Gastrocnemius medialis (tissue), 4 donors: Measurements from ENCODE around the gene FBXO24.

Experiments
- CTCF ChIP-seq, 5 experiments: fragments of 450-650 bp in 3 of 5; fragments of 200-600 bp in 2 of 5; sonication (generic) in 2 of 5; IDR thresholded peaks in 4 of 5; conservative IDR thresholded peaks in 1 of 5; 1 replicate in 4 of 5; 2 replicates in 1 of 5; pipeline ENCODE4 v1.5.1; 2016 to 2019; ENCODE audit warnings: antibody characterized with exemption in 5 of 5, mild to moderate bottlenecking in 3 of 5, moderate library complexity in 3 of 5
- POLR2A ChIP-seq, 2 donors: fragments of 450-650 bp; IDR thresholded peaks; one replicate each; pipeline ENCODE4 v1.6.1; 2017; ENCODE audit warnings: antibody characterized with exemption in 2 of 2, mild to moderate bottlenecking in 2 of 2, moderate library complexity in 2 of 2

- TF ChIP-seq CTCF (IDR thresholded peaks at IDR 0.05 in 4 of 5, conservative IDR thresholded peaks at IDR 0.05 in 1 of 5) (no peak), POLR2A (IDR thresholded peaks at IDR 0.05) (no peak)
Measured at GRCh38 chr7:100629117-100629716, 43.1 kb downstream of the FBXO24 start.
